Heart right ventricle (tissue), 16 donors: ENCODE measurements around the gene PERM1. TPM values are rescaled to one million over a fixed set of nuclear protein-coding genes. Genes with fewer than 3 reads are reported as not detected.

Experiments used
- ATAC-seq, 8 donors: fragments of 200-7000 bp; cut with Tn5 transposase; one replicate each; pipeline ENCODE4 v1.9.1; 2020; ENCODE audit warnings: mild to moderate bottlenecking in 8 of 8, moderate library complexity in 8 of 8, moderate number of reproducible peaks in 1 of 8
- DNase-seq, 2 donors: peaks; one replicate each; pipeline ENCODE4 v3.0.0-alpha.2; 2020
- H3K27ac ChIP-seq, 10 donors: fragments of 200-600 bp; sonication (generic) in 2 of 10; one replicate each; pipeline versions ENCODE4 v1.5.0 to v1.8.0; 2020 to 2022; ENCODE audit warnings: mild to moderate bottlenecking in 3 of 10
- H3K27me3 ChIP-seq, 7 donors: fragments of 200-600 bp; one replicate each; pipeline ENCODE4 v1.8.0; 2021 to 2022; ENCODE audit warnings: mild to moderate bottlenecking in 2 of 7
- H3K36me3 ChIP-seq, 9 donors: fragments of 200-600 bp; sonication (generic) in 1 of 9; one replicate each; pipeline versions ENCODE4 v1.5.0 to v1.8.0; 2020 to 2022; ENCODE audit warnings: mild to moderate bottlenecking in 2 of 9
- H3K4me1 ChIP-seq, 9 donors: fragments of 200-600 bp; sonication (generic) in 1 of 9; one replicate each; pipeline versions ENCODE4 v1.5.0 to v1.8.0; 2020 to 2022; ENCODE audit warnings: mild to moderate bottlenecking in 4 of 9
- H3K4me3 ChIP-seq, 10 donors: fragments of 200-600 bp; sonication (generic) in 2 of 10; one replicate each; pipeline versions ENCODE4 v1.5.0 to v1.8.0; 2020 to 2022; ENCODE audit warnings: mild to moderate bottlenecking in 7 of 10, moderate library complexity in 2 of 10
- H3K9me3 ChIP-seq, 11 donors: fragments of 200-600 bp in 10 of 11; sonication (generic) in 2 of 11; one replicate each; pipeline versions ENCODE4 v1.5.0 to v1.8.0; 2013 to 2022; ENCODE audit warnings: mild to moderate bottlenecking in 2 of 11, control low read depth in 1 of 11, moderate library complexity in 1 of 11
- CTCF ChIP-seq, 9 donors: fragments of 200-600 bp; sonication (generic) in 2 of 9; IDR thresholded peaks; one replicate each; pipeline versions ENCODE4 v1.5.0 to v1.8.0; 2021 to 2022; ENCODE audit warnings: antibody characterized with exemption in 9 of 9, mild to moderate bottlenecking in 5 of 9, moderate library complexity in 1 of 9
- WGBS, 2 donors: extraction: QIAGEN DNeasy Blood & Tissue Kit; methylation state at CpG; one replicate each; pipeline ENCODE4 v1.1.7; 2013; ENCODE audit warnings: inconsistent platforms in 1 of 2; 5-methylcytosine and 5-hydroxymethylcytosine counted together
- intact Hi-C, 10 donors: fragments of 100-400 bp; cut with DNase I; formaldehyde crosslinking; loops; one replicate each; pipeline versions ENCODE4 v1.11.1 to v1.14.2; 2022
- polyA plus RNA-seq, 2 donors: library from polyadenylated mRNA; stranded (reverse); fragments of 200-250 nt; gene quantifications; one replicate each; pipeline ENCODE4 v1.2.3, GENCODE V29; 2013
- total RNA-seq, 10 donors: library from RNA; stranded (reverse); fragmentation: NEBNext Ultra II Directional in 3 of 10; extraction: Animal tissue kit (Norgen Biotek cat#: 25700) in 3 of 10; gene quantifications; one replicate each; pipeline versions ENCODE4 v1.2.1 to v1.2.4, GENCODE V29; 2021 to 2023
- donor health status: Arrhythmogenic right ventricular cardiomyopathy.
- donor health status: ischemic (EF 13 %, LVEDD 7.1; RV severe dilation, severe dysfunction).
- donor health status: healthy with polysubstance abuse.
- donor health status: DM: no; HTN: yes; CAD: no.
- donor health status: DM: no; HTN: no; CAD: no.
- donor health status: ischemic (EF 25% LVEDD 6.9; RV normal size, moderate dysfunction).
- donor health status: ischemic (EF 25% LVEDD 5.7; RV mildly dilated, moderate dysfunction).
- donor health status: healthy.
- donor health status: DM: yes; HTN: yes; CAD: no.
- donor health status: Ischemic cardiomyopathy.
- donor health status: ischemic (EF 35%, LVEDD 5.7; RV mildly dilated, moderate dysfunction).
- donor health status: nonischemic (EF 11% LVEDD 7.7; RV severe dilation, severe dysfunction).
- donor health status: DM: yes; HTN: yes; CAD: no.
- donor health status: PGD.
- donor health status: ischemic (EF 29% LVEDD 5.4; RV normal size, mild dysfunction).
- donor health status: nonischemic (EF 23%, LVEDD 6.1; RV moderate dilation, normal function).

The PERM1 gene
- total and polyA plus RNA-seq, 12 donors, result 55.1 to 513 (median 122) TPM

DNA sequence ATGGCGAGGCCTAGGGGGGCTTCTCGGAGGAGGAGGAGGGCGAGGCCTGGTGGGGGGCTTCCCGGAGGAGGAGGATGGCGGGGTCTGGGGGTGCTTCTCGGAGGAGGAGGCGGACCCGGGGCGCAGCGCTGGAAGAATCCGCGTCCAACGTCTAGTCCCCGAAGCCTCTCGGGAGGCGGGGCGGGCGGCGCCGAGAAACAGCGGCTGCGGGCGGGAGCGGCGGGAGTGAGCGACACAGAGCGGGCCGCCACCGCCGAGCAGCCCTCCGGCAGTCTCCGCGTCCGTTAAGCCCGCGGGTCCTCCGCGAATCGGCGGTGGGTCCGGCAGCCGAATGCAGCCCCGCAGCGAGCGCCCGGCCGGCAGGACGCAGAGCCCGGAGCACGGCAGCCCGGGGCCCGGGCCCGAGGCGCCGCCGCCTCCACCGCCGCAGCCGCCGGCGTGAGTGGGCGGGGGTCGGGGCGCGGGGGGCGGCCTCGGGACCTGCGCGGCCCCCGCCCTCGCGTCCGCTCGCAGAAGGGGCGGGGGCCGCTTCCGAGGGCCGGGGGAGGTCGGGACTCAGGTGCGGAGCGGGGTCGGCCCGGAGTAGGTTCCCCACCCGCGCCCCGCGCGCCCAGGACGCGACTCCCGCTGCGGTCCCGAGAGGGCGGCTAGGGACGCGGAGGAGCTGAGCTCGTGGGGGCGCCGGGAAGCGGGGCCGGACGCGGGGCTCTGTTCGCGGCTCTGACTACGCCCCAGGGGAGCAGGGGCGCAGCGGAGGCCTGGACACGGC lies 21.3 kb downstream of the PERM1 start, which contains the start of gene KLHL17:
Gene KLHL17 (plus strand): TSS at position 222 of the 769 bp plus-strand sequence. CDS start 110 bp downstream, at position 332.
- TF ChIP-seq CTCF (IDR thresholded peaks at IDR 0.05), result no peak
- Histone ChIP-seq H3K27me3 (peaks cover 0 to 4% (median 0%) of the 10 kb centered on the region in 7 donors), H3K9me3 (no peaks in the 10 kb centered on the region), H3K36me3 (peaks cover 0 to 27% (median 9%) of the 10 kb centered on the region in 9 donors), H3K27ac (peak within 1 kb of the TSS in 3 of 10 donors; percentile 10 to 86 (median 69)), H3K4me1 (peaks cover 12 to 33% (median 23%) of the 10 kb centered on the region in 9 donors), H3K4me3 (peak within 1 kb of the TSS; percentile 50 to 100 (median 96))
- intact Hi-C loops, result loop anchor here in 1 of 10 donors (5.0 kb wide), 1 partner anchor 53 kb away; no protein-coding TSS in a partner anchor
- DNase-seq, result peak; percentile 70 to 85
- 0 to 1% methylated on average over 66 to 105 of the region's 109 CpGs for WGBS, 2 donors
- ATAC-seq, result peak in 7 of 8 donors; percentile 10 to 60 (median 41)

GRCh38 chr1:959731-960362 lies 22.0 kb downstream of the PERM1 start:
- intact Hi-C loops, result loop anchor here in 4 of 10 donors (5.0 to 10.0 kb wide), 2 partner anchors 53 to 55 kb away; no protein-coding TSS in a partner anchor
- no peak for TF ChIP-seq CTCF (IDR thresholded peaks at IDR 0.05)
- 26 to 28% methylated on average over 54 to 57 of the region's 57 CpGs for WGBS, 2 donors
- H3K27me3 ChIP-seq, result peaks cover 0 to 4% (median 0%) of the 10 kb centered on the region in 7 donors
- ATAC-seq (peak in 3 of 8 donors; percentile 1 to 11 (median 7)), DNase-seq (no peak)
- peaks cover 12 to 33% (median 23%) of the 10 kb centered on the region in 9 donors for H3K4me1 ChIP-seq
- H3K36me3 ChIP-seq, result peaks cover 0 to 34% (median 14%) of the 10 kb centered on the region in 9 donors
- H3K9me3 ChIP-seq, result no peaks in the 10 kb centered on the region
- peak overlapping the region in 9 of 10 donors; percentile 79 to 100 (median 97) for H3K4me3 ChIP-seq
- H3K27ac ChIP-seq, result peak overlapping the region in 1 of 10 donors; percentile 86

- intact Hi-C loops, result loop anchor here in 3 of 10 donors (5.0 to 10.0 kb wide), 2 partner anchors 52 to 54 kb away; no protein-coding TSS in a partner anchor
- peak within 1 kb of the TSS; percentile 79 to 100 (median 97) for H3K4me3 ChIP-seq
- peaks cover 0 to 4% (median 0%) of the 10 kb centered on the region in 7 donors for H3K27me3 ChIP-seq
- 7 to 8% methylated on average over 89 to 101 of the region's 101 CpGs for WGBS, 2 donors
- DNase-seq (peak; percentile 93 to 96), ATAC-seq (peak; percentile 89 to 97 (median 96))
- peaks cover 0 to 41% (median 14%) of the 10 kb centered on the region in 9 donors for H3K36me3 ChIP-seq
- H3K9me3 ChIP-seq, result no peaks in the 10 kb centered on the region
- peak in 1 of 9 donors; percentile 6 for TF ChIP-seq CTCF (IDR thresholded peaks at IDR 0.05)
- H3K4me1 ChIP-seq, result peaks cover 12 to 33% (median 23%) of the 10 kb centered on the region in 9 donors
- peak within 1 kb of the TSS in 9 of 10 donors; percentile 59 to 86 (median 69) for H3K27ac ChIP-seq
These were observed 22.8 kb downstream of the PERM1 start, which contains the start of gene NOC2L for GRCh38 chr1:958823-959730. TSS of gene NOC2L (minus strand) at chr1:959256. CDS start at chr1:959240, 16 bp downstream.
